ENCODE results near the gene NEDD9.

The NEDD9 gene

GRCh38 chr6:11194356-11195218, 37.9 kb downstream of the NEDD9 start:
- H3K36me3 Mint-ChIP-seq, result peaks cover 92% of the 10 kb centered on the region
- H3K9me3 Mint-ChIP-seq, result no peaks in the 10 kb centered on the region
- no peak overlapping the region for H3K4me3 Mint-ChIP-seq
- DNase-seq (ENCODE audit: low spot score in 2 of 2) (no peak), ATAC-seq (no peak)
- no peak overlapping the region for H3K27ac Mint-ChIP-seq
- H3K4me1 Mint-ChIP-seq, result peaks cover 26% of the 10 kb centered on the region

GRCh38 chr6:11193434-11193833, 39.0 kb downstream of the NEDD9 start:
- H3K36me3 Mint-ChIP-seq, result peaks cover 92% of the 10 kb centered on the region
- no peaks in the 10 kb centered on the region for H3K9me3 Mint-ChIP-seq
- no peak overlapping the region for H3K4me3 Mint-ChIP-seq
- H3K27ac Mint-ChIP-seq, result peak overlapping the region; percentile 77
- ATAC-seq (no peak), DNase-seq (ENCODE audit: low spot score in 2 of 2) (no peak)
- H3K4me1 Mint-ChIP-seq, result peaks cover 18% of the 10 kb centered on the region

GRCh38 chr6:11192167-11192566, 40.3 kb downstream of the NEDD9 start:
- no peak for ATAC-seq
- H3K36me3 Mint-ChIP-seq, result peaks cover 92% of the 10 kb centered on the region

GRCh38 chr6:11190625-11191245, 41.7 kb downstream of the NEDD9 start:
- no peak for ATAC-seq
- H3K4me3 Mint-ChIP-seq, result no peak overlapping the region
- H3K27ac Mint-ChIP-seq, result peak overlapping the region; percentile 68
- no peak for DNase-seq (ENCODE audit: low spot score in 2 of 2)
- no peaks in the 10 kb centered on the region for H3K9me3 Mint-ChIP-seq
- peaks cover 9% of the 10 kb centered on the region for H3K4me1 Mint-ChIP-seq
- H3K36me3 Mint-ChIP-seq, result peaks cover 96% of the 10 kb centered on the region

More at GRCh38 chr6:11192167-11192566, 40.3 kb downstream of the NEDD9 start:
- DNase-seq (ENCODE audit: low spot score in 2 of 2), result no peak
- Mint-ChIP-seq H3K9me3 (no peaks in the 10 kb centered on the region), H3K4me1 (peaks cover 16% of the 10 kb centered on the region), H3K4me3 (no peak overlapping the region), H3K27ac (no peak overlapping the region)

GRCh38 chr6:11189865-11190624, 42.4 kb downstream of the NEDD9 start:
- peaks cover 9% of the 10 kb centered on the region for H3K4me1 Mint-ChIP-seq
- no peak overlapping the region for H3K4me3 Mint-ChIP-seq
- no peak for ATAC-seq
- DNase-seq (ENCODE audit: low spot score in 2 of 2), result no peak
- peaks cover 97% of the 10 kb centered on the region for H3K36me3 Mint-ChIP-seq
- H3K27ac Mint-ChIP-seq, result peak overlapping the region; percentile 68
- no peaks in the 10 kb centered on the region for H3K9me3 Mint-ChIP-seq

GRCh38 chr6:11188161-11188915, 44.1 kb downstream of the NEDD9 start:
- Mint-ChIP-seq H3K36me3 (peaks cover 100% of the 10 kb centered on the region), H3K9me3 (no peaks in the 10 kb centered on the region), H3K4me1 (peaks cover 9% of the 10 kb centered on the region), H3K4me3 (no peak overlapping the region), H3K27ac (peak overlapping the region; percentile 64)
- ATAC-seq (no peak), DNase-seq (ENCODE audit: low spot score in 2 of 2) (no peak)

- Mint-ChIP-seq H3K9me3 (no peaks in the 10 kb centered on the region), H3K36me3 (peaks cover 100% of the 10 kb centered on the region), H3K4me1 (peaks cover 9% of the 10 kb centered on the region), H3K27ac (no peak overlapping the region), H3K4me3 (no peak overlapping the region)
- no peak for ATAC-seq
- DNase-seq (ENCODE audit: low spot score in 2 of 2), result no peak
Observed at GRCh38 chr6:11187301-11187700, 45.2 kb downstream of the NEDD9 start.

GRCh38 chr6:11185204-11185842, 47.1 kb downstream of the NEDD9 start:
- no peak for ATAC-seq
- H3K36me3 Mint-ChIP-seq, result peaks cover 86% of the 10 kb centered on the region
- DNase-seq (ENCODE audit: low spot score in 2 of 2), result no peak
- peaks cover 9% of the 10 kb centered on the region for H3K4me1 Mint-ChIP-seq
- H3K9me3 Mint-ChIP-seq, result no peaks in the 10 kb centered on the region
- no peak overlapping the region for H3K27ac Mint-ChIP-seq
- no peak overlapping the region for H3K4me3 Mint-ChIP-seq

- ATAC-seq (no peak), DNase-seq (ENCODE audit: low spot score in 2 of 2) (peak in 1 of 2 donors; percentile 25)
- H3K36me3 Mint-ChIP-seq, result peaks cover 72% of the 10 kb centered on the region
- H3K4me1 Mint-ChIP-seq, result peaks cover 9% of the 10 kb centered on the region
- no peaks in the 10 kb centered on the region for H3K9me3 Mint-ChIP-seq
- H3K27ac Mint-ChIP-seq, result no peak overlapping the region
- H3K4me3 Mint-ChIP-seq, result no peak overlapping the region
Observed at GRCh38 chr6:11183761-11184362, 48.6 kb downstream of the NEDD9 start.

- no peaks in the 10 kb centered on the region for H3K9me3 Mint-ChIP-seq
Observed at GRCh38 chr6:11181478-11182136, 50.9 kb downstream of the NEDD9 start.

GRCh38 chr6:11179419-11180202, 52.9 kb downstream of the NEDD9 start:
- ATAC-seq (no peak), DNase-seq (ENCODE audit: low spot score in 2 of 2) (no peak)
- H3K27ac Mint-ChIP-seq, result no peak overlapping the region
- H3K9me3 Mint-ChIP-seq, result no peaks in the 10 kb centered on the region
- peaks cover 29% of the 10 kb centered on the region for H3K36me3 Mint-ChIP-seq
- no peak overlapping the region for H3K4me3 Mint-ChIP-seq
- H3K4me1 Mint-ChIP-seq, result no peaks in the 10 kb centered on the region

More at GRCh38 chr6:11181478-11182136, 50.9 kb downstream of the NEDD9 start:
- no peak for ATAC-seq
- DNase-seq (ENCODE audit: low spot score in 2 of 2), result no peak
- Mint-ChIP-seq H3K27ac (peak overlapping the region; percentile 45), H3K36me3 (peaks cover 49% of the 10 kb centered on the region), H3K4me1 (no peaks in the 10 kb centered on the region), H3K4me3 (no peak overlapping the region)

GRCh38 chr6:11179088-11179418, 53.4 kb downstream of the NEDD9 start:
- Mint-ChIP-seq H3K9me3 (no peaks in the 10 kb centered on the region), H3K4me1 (no peaks in the 10 kb centered on the region), H3K27ac (peak overlapping the region; percentile 2), H3K4me3 (no peak overlapping the region), H3K36me3 (peaks cover 24% of the 10 kb centered on the region)
- DNase-seq (ENCODE audit: low spot score in 2 of 2) (no peak), ATAC-seq (no peak)

GRCh38 chr6:11177271-11177670, 55.2 kb downstream of the NEDD9 start:
- DNase-seq (ENCODE audit: low spot score in 2 of 2), result peak in 1 of 2 donors; percentile 42
- H3K9me3 Mint-ChIP-seq, result no peaks in the 10 kb centered on the region
- peaks cover 10% of the 10 kb centered on the region for H3K4me1 Mint-ChIP-seq
- H3K36me3 Mint-ChIP-seq, result peaks cover 6% of the 10 kb centered on the region
- peak; percentile 37 for ATAC-seq
- H3K27ac Mint-ChIP-seq, result no peak overlapping the region
- H3K4me3 Mint-ChIP-seq, result no peak overlapping the region

Measured in stimulated activated effector memory CD8-positive, alpha-beta T cell treated with anti-CD3 and anti-CD28 coated beads, Interleukin-12 subunit alpha, Interleukin-12 subunit beta, amount 100 ng/mL, for 72 hours (primary cell).